K562 (cell line): ENCODE data around the gene RAPGEF5. TPM values are rescaled to one million over a fixed set of nuclear protein-coding genes. Genes with fewer than 3 reads are reported as not detected.

Source experiments
- BACH1 ChIP-seq: fragments of 200-800 bp; sonication (Bioruptor generic); IDR thresholded peaks from 2 replicates; pipeline ENCODE4 v1.6.1; 2016; ENCODE audit warnings: missing genetic modification characterization, missing compliant biosample characterization
- BRD9 ChIP-seq: fragments of 450-650 bp; IDR thresholded peaks from 2 replicates; pipeline ENCODE4 v1.6.1; 2018; ENCODE audit warnings: low read depth; ENCODE audit not compliant: partially characterized antibody
- DDX20 ChIP-seq: fragments of 450-650 bp; IDR thresholded peaks from 2 replicates; pipeline ENCODE4 v1.6.1; 2016; ENCODE audit warnings: missing genetic modification characterization, low read depth, mild to moderate bottlenecking, missing compliant biosample characterization, moderate library complexity
- ERF ChIP-seq: fragments of 450-650 bp; formaldehyde crosslinking; IDR thresholded peaks from 2 replicates; pipeline ENCODE4 v1.4.0; 2020; ENCODE audit warnings: mild to moderate bottlenecking, mixed read lengths
- KAT7 ChIP-seq: sonication (generic); formaldehyde crosslinking; IDR thresholded peaks from 2 replicates; pipeline ENCODE4 v1.8.0; 2022; ENCODE audit warnings: missing genetic modification reagents, mild to moderate bottlenecking, borderline replicate concordance
- NELFE ChIP-seq: IDR thresholded peaks from 2 replicates; pipeline ENCODE4 v1.6.1; 2011; ENCODE audit warnings: mild to moderate bottlenecking; ENCODE audit not compliant: insufficient read depth, insufficient read length
- SETDB1 ChIP-seq: IDR thresholded peaks from one replicate; pipeline ENCODE4 v1.6.1; 2012; ENCODE audit warnings: low read length, control low read depth, inconsistent platforms
- TRIM24 ChIP-seq, 2 experiments: fragments of 450-650 bp; IDR thresholded peaks; 2 replicates each; pipeline ENCODE4 v1.6.1; 2016
- ZKSCAN3 ChIP-seq: fragments of 250-450 bp; sonication (Bioruptor Pico); IDR thresholded peaks from 2 replicates; pipeline ENCODE4 v1.4.0; 2020
- ZNF274 ChIP-seq: IDR thresholded peaks from 2 replicates; pipeline ENCODE4 v1.6.1; 2011; ENCODE audit warnings: low read depth, mild to moderate bottlenecking, low read length, moderate library complexity, borderline replicate concordance
- ZNF584 ChIP-seq: fragments of 200-800 bp; sonication (Bioruptor generic); IDR thresholded peaks from 2 replicates; pipeline ENCODE4 v1.6.1; 2016; ENCODE audit warnings: low read depth, mild to moderate bottlenecking, missing genetic modification characterization, missing compliant biosample characterization
- ZNF785 ChIP-seq: fragments of 250-450 bp; sonication (Bioruptor Pico); IDR thresholded peaks from 2 replicates; pipeline ENCODE4 v1.4.0; 2020; ENCODE audit warnings: mild to moderate bottlenecking
- polyA plus RNA-seq, 8 experiments: library from polyadenylated mRNA; depleted of rRNA in 4 of 8; stranded (reverse) in 5 of 8; unstranded in 3 of 8; fragments of >200 nt; fragmentation: Nextera tagmentation in 2 of 8; fragmentation: Illumina TruSeq in 1 of 8; extraction: Ambion mirVana in 2 of 8; extraction: Trizol in 1 of 8; gene quantifications; 2 replicates each; pipeline versions ENCODE4 v1.2.1 to v1.2.3, GENCODE V29; 2011 to 2014; ENCODE audit warnings: inconsistent platforms in 1 of 8, missing spikeins in 1 of 8
- total RNA-seq, 7 experiments: library from RNA; depleted of rRNA in 6 of 7; stranded (reverse); fragments of >200 nt in 6 of 7; fragmentation: Illumina TruSeq in 2 of 7; extraction: Trizol in 2 of 7; gene quantifications; 2 replicates each; pipeline versions ENCODE4 v1.2.1 to v1.2.3, GENCODE V29; 2011 to 2021; ENCODE audit warnings: low replicate concordance in 1 of 7
- TF ChIP-seq, protein P1 (sequence below): sonication (generic); formaldehyde crosslinking; IDR thresholded peaks from 2 replicates; pipeline ENCODE4 v1.9.0; 2022; ENCODE audit warnings: mild to moderate bottlenecking, missing genetic modification reagents
- TF ChIP-seq, protein P2 (sequence below): sonication (generic); formaldehyde crosslinking; IDR thresholded peaks from 2 replicates; pipeline ENCODE4 v1.9.0; 2022; ENCODE audit warnings: mild to moderate bottlenecking, missing genetic modification reagents
- TF ChIP-seq, protein P3 (sequence below): fragments of 250-450 bp; sonication (Bioruptor Pico); IDR thresholded peaks from 2 replicates; pipeline ENCODE4 v1.5.0; 2020; ENCODE audit warnings: mild to moderate bottlenecking, borderline replicate concordance
- TF ChIP-seq, protein P4 (sequence below), 2 experiments: fragments of 450-650 bp; IDR thresholded peaks; 2 replicates each; pipeline ENCODE4 v1.6.1; 2016; ENCODE audit warnings: mild to moderate bottlenecking in 2 of 2, borderline replicate concordance in 1 of 2, low read depth in 1 of 2, moderate library complexity in 1 of 2

RAPGEF5 gene
- total and polyA plus RNA-seq, 9 of the 15 experiments (the other 6 are each of a cell fraction or from before 2014, with no cell fraction given): 0.39 to 2.0 (median 1.1) TPM

DNA sequence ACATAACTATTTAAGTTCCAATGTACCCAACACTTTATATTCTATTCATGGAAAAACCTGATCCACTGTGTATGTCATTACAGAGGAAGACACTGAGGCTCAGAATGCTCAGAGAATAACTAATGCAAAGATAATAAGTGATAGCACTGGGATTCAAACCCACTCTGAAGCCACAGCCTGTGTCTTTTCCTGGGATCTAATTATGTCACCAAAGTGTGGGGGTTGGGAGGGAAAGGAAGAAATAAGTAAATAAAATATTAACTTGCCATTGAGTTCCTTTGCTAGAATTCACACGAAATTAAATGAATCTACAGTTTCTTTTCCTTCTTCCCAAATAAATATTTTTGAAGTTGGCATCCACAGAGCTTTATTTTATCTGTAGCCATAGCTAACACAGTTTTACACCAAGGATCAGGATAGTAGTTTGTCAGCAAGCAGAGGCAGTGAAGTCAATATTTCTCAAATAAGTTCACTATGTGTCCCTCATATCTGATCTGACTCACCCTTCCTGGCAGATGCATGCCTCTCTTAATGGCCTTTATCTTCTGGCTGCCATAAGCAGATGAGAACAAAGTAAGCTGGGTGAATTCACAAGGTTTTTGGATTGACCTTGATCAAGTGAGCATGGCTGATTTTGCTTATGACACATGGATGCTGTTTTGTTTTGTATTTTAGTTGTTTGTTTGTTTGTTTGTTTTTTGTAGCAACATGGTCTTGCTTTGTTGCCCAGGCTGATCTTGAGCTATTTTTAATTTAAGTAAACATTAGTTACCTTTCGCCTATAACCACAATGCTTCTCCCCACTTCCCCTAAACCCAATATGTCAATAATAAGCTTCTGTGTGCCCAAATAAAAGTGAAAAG, 6.3 kb downstream of the RAPGEF5 start (continued):
- TF ChIP-seq, protein P1, sequence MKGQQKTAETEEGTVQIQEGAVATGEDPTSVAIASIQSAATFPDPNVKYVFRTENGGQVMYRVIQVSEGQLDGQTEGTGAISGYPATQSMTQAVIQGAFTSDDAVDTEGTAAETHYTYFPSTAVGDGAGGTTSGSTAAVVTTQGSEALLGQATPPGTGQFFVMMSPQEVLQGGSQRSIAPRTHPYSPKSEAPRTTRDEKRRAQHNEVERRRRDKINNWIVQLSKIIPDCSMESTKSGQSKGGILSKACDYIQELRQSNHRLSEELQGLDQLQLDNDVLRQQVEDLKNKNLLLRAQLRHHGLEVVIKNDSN (CRISPR knock-in tag): no peak
- peak; percentile 79 for TF ChIP-seq BRD9
- TF ChIP-seq, protein P2, sequence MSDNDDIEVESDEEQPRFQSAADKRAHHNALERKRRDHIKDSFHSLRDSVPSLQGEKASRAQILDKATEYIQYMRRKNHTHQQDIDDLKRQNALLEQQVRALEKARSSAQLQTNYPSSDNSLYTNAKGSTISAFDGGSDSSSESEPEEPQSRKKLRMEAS (CRISPR knock-in tag): no peak
- no peak for TF ChIP-seq NELFE
- peak; percentile 67; the same call in 1 of the 2 replicates for TF ChIP-seq ZNF584 (CRISPR knock-in tag)
- TF ChIP-seq, protein P3, sequence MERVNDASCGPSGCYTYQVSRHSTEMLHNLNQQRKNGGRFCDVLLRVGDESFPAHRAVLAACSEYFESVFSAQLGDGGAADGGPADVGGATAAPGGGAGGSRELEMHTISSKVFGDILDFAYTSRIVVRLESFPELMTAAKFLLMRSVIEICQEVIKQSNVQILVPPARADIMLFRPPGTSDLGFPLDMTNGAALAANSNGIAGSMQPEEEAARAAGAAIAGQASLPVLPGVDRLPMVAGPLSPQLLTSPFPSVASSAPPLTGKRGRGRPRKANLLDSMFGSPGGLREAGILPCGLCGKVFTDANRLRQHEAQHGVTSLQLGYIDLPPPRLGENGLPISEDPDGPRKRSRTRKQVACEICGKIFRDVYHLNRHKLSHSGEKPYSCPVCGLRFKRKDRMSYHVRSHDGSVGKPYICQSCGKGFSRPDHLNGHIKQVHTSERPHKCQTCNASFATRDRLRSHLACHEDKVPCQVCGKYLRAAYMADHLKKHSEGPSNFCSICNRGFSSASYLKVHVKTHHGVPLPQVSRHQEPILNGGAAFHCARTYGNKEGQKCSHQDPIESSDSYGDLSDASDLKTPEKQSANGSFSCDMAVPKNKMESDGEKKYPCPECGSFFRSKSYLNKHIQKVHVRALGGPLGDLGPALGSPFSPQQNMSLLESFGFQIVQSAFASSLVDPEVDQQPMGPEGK (CRISPR knock-in tag): no peak
- TF ChIP-seq TRIM24 (IDR thresholded peaks at IDR 0.05): peak; percentile 92 to 96
- TF ChIP-seq ERF (CRISPR knock-in tag): no peak
- no peak for TF ChIP-seq ZNF785
- no peak for TF ChIP-seq KAT7 (CRISPR knock-in tag)
- TF ChIP-seq DDX20 (tag): no peak
- TF ChIP-seq, protein P4, sequence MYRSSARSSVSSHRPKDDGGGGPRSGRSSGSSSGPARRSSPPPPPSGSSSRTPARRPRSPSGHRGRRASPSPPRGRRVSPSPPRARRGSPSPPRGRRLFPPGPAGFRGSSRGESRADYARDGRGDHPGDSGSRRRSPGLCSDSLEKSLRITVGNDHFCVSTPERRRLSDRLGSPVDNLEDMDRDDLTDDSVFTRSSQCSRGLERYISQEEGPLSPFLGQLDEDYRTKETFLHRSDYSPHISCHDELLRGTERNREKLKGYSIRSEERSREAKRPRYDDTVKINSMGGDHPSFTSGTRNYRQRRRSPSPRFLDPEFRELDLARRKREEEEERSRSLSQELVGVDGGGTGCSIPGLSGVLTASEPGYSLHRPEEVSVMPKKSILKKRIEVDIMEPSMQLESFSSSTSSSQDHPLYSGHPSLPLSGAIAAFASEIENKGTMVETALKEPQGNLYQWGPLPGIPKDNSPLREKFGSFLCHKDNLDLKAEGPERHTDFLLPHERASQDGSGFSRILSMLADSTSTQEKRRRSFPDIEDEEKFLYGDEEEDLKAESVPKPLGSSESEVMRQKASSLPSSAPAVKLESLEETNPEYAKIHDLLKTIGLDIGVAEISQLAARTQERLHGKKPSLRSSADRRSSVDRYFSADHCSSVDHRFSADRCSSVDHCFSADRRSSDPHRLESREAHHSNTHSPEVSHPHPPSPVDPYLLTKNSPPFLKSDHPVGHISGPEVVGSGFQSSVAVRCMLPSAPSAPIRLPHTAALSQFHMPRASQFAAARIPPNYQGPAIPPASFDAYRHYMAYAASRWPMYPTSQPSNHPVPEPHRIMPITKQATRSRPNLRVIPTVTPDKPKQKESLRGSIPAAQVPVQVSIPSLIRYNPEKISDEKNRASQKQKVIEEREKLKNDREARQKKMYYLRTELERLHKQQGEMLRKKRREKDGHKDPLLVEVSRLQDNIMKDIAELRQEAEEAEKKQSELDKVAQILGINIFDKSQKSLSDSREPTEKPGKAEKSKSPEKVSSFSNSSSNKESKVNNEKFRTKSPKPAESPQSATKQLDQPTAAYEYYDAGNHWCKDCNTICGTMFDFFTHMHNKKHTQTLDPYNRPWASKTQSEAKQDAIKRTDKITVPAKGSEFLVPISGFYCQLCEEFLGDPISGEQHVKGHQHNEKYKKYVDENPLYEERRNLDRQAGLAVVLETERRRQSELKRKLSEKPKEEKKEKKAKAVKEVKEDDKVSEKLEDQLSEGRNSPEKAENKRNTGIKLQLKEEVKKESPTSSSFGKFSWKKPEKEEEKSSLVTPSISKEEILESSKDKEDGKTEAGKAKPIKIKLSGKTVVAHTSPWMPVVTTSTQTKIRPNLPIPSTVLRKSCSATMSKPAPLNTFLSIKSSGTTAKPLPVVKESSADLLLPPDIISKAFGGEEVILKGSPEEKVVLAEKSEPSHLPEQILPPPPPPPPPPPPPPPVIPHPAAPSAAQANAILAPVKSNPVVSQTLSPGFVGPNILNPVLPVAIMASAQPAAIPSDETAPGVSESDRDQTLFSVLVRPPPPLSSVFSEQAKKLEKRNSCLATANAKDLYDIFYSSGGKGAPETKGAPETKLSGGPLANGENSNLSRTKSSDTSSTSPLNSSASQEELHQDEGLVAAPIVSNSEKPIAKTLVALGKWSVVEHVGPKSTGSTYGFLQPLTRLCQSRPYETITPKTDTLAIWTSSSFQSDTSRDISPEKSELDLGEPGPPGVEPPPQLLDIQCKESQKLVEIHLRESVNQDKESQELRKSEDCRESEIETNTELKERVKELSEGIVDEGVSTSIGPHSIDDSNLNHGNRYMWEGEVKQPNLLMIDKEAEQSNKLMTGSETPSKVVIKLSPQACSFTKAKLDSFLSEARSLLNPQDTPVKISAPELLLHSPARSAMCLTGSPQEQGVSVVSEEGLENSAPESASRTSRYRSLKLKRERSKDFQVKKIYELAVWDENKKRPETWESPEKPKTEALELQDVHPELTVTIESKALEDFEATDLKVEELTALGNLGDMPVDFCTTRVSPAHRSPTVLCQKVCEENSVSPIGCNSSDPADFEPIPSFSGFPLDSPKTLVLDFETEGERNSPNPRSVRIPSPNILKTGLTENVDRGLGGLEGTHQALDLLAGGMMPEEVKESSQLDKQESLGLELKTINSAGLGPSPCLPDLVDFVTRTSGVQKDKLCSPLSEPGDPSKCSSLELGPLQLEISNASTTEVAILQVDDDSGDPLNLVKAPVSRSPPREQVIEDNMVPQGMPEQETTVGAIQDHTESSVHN (IDR thresholded peaks at IDR 0.05; ENCODE audit: borderline replicate concordance in 1 of 2, low read depth in 1 of 2): 0 out of 4 replicates have a peak, but pooled peaks of 1 of the 2 experiments have one; percentile 53
- TF ChIP-seq BACH1: peak; percentile 68
- no peak for TF ChIP-seq ZKSCAN3 (CRISPR knock-in tag)
- no peak for TF ChIP-seq ZNF274
- TF ChIP-seq SETDB1: no peak
